Daoy (cell line): Measurements from ENCODE around the gene HELZ2. TPM values are rescaled to one million over a fixed set of nuclear protein-coding genes. Genes with fewer than 3 reads are reported as not detected.
"Not testable (repeated sequence)": the region's sequence is repeated elsewhere in the genome, so short reads cannot be mapped to it uniquely, and the experiment has no call there.

Source experiments
- DNase-seq: peaks from one replicate; pipeline ENCODE4 v3.0.0-alpha.2; 2015; ENCODE audit warnings: low read depth
- total RNA-seq: library from RNA; depleted of rRNA; stranded (reverse); fragments of >200 nt; shearing (Covaris generic); gene quantifications from 2 replicates; pipeline ENCODE4 v1.2.3, GENCODE V29; 2014

Gene HELZ2
- total RNA-seq, 1 experiment from 2014 or later: 19.2 TPM

DNA sequence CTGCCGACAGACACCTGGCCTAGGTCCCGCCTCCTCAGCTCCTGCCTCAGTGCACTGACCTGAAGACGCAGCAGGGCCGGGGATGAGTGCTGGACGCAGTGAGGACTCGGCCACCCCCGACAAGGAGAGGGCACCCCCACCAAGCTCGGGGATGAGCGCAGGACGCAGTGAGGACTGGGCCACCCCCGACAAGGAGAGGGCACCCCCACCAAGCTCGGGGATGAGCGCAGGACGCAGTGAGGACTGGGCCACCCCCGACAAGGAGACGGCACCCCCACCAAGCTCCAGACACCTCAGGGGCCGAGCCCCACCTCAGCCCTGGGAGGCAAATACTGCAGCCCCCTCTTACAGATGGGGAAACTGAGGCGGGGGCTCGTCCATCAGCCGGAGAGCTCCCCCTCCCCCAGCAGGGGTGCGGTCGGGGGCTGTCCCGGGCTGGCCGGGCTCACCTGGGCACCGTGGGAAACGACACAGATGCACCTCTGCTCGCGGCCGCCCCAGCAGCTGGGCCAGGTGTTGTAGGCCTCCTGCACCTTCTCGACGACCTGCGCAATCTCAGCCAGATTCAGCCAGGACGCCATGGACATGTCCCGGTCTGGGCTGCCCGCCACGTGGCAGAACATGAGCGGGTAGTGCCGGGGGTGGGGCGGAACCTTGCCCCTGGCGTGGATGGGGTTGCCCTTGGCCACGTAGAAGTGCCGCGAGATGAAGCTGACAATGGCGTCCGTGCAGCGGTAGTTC lies 7.5 kb downstream of the HELZ2 start:
- no peak for DNase-seq

GRCh38 chr20:63565699-63566335 lies 8.2 kb downstream of the HELZ2 start:
- no peak for DNase-seq

DNA sequence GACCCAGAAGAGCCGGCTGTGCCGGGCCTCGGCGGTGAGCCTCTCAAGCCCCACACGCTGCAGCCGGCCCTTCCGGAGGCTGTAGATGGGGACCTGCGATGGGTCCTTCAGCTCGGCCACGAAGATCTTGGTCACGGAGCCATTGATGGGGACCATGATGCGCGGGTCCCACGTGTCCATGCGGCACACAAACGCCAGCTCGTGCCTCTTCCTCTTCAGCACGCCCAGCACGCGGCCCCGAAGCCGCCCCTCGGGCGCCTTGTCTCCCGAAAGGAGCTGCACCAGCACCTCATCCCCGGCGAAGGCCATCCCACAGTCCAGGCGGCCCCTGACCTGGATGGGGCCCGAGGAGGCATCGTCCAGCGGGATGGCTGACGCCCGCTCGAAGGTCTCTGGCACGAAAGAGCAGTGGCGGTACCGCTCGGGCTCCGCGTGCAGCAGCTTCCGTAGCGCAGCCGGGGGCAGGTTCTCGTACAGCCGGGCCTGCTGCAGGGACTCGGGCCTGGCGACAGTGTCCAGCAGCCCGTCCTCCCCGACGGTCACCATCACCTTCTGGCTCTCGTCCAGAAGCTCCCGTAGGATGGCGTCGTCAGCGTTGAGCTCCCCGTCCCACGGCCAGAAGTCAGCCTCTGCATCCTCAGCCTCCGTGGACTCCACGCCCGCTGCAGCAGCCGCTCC lies 8.9 kb downstream of the HELZ2 start:
- no peak for DNase-seq

GRCh38 chr20:63564036-63564810 lies 9.8 kb downstream of the HELZ2 start:
- DNase-seq: no peak

DNA sequence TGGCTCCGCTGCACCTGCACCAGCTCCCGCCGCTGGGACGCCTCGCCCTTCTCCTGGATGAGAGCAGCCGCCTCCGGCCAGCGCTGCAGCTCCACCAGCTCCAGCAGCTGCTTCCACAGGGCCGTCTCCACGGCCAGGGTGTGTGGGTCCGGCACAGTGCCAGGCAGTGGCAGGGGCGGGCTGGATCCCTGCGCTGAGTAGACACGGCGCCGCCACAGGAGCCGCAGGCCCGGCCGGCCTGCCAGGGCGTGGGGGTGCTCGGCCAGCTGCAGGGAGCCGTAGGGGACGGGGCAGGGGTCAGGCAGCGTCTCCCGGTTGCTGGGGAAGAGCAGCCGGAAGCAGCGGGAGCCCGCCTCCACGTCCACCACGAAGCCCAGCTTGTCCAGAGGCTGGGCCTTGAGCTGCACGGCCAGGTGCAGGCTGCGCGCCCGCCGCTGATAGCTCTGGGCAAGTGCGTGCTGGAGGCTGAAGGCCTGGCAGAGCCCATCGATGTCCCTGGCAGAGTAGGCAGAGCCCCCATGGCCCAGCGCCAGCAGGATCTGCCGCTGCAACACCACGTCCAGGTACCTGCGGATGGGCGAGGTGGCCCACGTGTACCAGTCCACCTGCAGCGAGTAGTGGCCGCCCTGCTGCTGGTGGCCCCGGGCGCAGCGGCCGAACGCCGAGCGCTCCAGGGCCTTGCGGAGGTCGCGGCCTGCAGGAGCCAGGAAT lies 10.7 kb downstream of the HELZ2 start:
- DNase-seq: no peak

DNA sequence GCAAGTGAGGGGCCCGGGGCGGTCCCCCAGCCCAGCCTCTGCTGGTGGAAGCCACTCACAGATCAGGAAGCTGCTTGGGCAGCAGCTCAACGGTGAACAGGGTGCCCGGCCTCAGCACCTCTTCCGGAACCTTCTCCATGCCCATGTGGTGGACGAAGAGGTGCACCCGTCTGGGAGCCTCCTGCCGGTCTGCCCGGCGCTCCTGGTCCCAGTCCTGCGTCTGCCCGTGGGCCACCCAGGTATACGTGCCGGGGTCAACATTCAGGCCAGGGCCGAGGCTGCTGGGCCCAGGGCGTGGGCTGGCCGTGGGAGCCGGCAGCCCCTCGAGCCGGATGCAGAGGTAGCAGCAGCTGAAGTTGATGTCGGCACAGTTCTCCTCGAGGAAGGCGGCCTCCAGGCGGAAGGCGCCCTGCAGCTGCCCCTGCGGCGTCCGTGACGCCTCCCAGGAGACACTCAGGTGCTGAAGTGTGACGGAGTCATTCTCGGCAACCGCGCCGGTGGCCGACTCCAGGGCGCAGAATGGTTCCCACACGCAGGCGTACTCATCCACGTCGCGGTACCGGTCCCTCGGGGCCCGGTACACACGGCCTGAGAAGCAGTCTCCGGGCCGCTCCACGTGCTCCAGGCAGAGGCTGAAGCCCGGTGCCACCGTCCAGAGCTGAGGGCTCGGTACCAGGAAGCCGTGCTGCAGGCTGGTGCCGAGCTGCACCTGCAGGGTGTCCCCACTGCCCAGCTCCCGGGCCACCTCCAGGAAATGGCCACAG lies 11.4 kb downstream of the HELZ2 start:
- DNase-seq: no peak

DNA sequence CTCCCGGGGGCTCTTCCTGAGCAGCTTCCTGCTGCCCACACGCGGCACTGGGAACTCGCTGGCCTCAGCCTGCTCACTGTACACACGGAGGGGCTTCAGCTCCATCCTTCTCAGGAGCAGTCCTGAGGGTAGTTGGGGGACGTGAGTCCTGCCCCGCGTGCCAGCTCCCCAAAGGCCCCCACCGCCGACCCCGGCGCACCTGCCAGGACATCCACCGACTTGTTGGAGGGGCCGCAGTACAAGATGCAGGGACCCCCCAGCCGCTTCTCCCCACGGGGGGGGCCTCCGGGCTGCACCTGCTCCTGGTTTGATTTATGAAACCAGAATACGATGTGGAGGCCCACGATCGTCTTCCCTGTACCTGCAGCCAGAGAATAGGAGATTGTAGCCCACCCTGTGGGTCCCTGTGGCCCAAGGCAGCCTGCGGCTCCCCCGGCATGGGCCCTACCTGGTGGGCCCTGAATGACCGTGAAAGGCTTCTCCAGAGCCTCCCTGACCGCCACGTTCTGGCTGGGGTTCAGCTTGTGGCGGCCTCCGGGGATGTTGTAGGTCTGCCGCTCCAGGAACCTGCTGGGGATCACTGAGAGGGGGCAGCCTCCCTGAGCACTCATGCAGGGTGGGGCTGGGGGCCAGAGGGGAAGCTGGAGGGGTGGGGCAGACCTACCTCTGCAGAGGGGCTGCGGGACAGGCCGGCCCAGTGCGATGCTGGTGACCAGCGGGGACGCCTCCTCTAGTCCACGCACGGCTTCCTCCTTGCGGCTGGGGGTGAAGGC lies 12.2 kb downstream of the HELZ2 start:
- DNase-seq: no peak

GRCh38 chr20:63560856-63561609 lies 13.0 kb downstream of the HELZ2 start:
- DNase-seq: no peak

DNA sequence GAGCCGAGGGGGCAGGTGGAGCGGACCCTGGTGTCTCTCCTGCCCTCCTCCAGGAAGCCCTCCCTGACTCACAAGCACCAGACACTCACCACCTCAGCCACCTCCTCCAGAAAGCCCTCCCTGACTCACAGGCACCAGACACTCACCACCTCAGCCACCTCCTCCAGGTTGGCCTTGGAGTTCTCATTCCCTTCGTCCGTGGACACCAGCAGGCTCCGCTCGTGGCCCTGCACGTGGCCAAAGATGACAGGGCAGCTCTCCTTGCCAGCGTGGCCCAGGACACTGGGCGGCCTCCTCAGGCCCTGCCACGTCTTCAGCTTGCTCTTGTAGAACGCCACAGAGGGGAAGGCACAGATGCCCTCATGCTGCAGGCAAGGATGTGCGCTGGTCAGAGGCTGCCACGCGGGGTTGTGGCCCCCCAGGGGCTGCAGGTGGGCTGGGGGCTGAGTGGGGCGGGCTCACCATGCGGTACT lies 13.7 kb downstream of the HELZ2 start:
- DNase-seq: no peak

DNA sequence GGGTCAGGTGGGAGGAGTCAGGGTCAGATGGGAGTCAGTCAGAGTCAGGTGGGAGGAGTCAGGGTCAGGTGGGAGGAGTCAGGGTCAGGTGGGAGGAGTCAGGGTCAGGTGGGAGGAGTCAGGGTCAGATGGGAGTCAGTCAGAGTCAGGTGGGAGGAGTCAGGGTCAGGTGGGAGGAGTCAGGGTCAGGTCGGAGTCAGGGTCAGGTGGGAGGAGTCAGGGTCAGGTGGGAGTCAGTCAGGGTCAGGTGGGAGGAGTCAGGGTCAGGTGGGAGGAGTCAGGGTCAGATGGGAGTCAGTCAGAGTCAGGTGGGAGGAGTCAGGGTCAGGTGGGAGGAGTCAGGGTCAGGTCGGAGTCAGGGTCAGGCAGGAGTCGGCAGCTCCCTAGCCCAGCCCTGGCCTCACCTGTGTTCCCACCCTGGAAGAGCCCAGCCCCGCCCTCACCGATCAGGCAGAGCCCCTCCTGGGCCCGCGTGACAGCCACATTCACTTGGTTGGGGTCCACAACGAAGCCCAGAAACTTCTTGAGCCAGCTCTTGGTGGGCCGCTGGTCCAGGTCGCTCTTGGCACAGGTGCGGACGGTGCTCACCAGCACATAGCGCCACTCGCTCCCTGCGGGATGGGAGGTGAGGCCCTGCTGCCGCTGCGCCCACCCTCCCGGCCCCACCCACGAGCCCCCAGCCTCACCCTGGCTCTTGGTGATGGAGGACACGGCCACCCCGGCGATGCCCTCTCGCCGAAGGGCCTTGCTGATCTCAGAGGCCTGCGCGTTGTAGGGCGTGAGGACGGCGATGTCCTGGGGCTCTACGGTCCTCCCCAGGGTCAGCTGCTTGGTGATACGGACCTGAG lies 14.3 kb downstream of the HELZ2 start:
- DNase-seq: not testable (repeated sequence)

DNA sequence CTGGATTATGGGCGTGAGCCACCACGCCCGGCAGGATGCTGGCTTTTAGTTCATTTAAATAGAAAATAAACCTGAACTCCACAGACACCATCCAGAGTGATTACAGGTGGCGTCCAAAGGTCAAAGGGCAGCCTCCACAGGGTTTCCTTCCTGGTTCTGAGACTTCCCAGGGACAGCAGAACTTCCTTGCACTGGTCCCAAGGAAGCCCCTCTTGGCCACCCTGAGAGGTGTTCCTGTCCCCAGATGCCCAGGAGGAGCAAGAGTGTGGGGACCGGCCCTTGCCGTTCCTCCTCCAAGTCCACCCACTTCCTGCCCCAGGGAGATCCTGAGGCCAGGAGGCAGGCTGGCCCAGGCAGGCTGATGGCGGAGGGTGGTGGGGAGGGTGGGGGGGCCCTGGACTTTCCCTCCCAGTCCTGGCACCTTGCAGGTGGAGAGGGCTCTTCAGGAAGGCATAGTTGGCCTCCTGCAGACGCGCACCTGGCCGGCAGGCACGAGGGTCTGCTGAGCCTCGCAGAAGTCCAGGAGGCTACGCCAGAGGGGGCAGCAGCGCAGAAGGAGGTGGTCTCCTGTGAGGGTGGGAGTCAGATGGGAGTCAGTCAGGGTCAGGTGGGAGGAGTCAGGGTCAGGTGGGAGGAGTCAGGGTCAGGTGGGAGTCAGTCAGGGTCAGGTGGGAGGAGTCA lies 15.1 kb downstream of the HELZ2 start:
- no peak for DNase-seq

- no peak for DNase-seq
Measured at GRCh38 chr20:63557481-63557891, 16.6 kb downstream of the HELZ2 start.

DNA sequence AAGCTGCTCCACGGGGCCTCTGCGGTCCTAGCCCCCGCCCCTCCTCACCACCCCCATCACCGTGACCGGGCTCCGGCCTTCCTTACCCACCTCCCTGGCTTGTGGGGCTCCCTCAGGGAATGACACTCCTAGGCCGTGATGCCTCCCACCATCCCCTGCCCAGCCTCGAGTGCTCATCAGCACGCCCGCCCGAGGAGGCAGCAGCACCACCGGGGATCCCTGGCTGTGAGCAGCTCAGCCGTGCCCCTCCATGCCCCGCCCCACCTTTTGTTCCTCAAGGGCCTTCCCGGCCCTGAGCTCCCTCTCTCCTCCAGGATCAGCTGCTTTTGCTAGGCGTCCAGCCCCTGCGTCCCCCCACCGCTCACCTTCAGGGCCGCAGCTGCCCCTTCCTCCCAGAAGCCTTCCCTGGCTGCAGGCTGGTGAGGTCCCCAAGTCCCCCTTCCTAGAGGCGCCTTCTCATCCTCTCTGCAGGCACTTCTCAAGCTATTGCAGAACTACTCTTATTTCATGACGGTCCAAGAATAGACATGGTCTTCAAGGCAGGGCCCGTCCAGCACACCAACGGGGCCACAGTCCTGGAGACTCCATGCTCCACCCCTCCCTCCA lies 17.1 kb downstream of the HELZ2 start:
- DNase-seq: no peak

GRCh38 chr20:63555661-63556381 lies 18.2 kb downstream of the HELZ2 start:
- no peak for DNase-seq

- DNase-seq: no peak
Measured at GRCh38 chr20:63554361-63555278, 19.4 kb downstream of the HELZ2 start.
